Measurements from ENCODE around the gene RNF31.

The RNF31 gene

GRCh38 chr14:24160499-24160849, 13.2 kb downstream of the RNF31 start:
- no peak overlapping the region for H3K4me3 ChIP-seq (ENCODE audit: low read length, poor library complexity, severe bottlenecking)
- H3K9me2 ChIP-seq (replicated peaks; ENCODE audit: low read depth, low read length) = no peaks in the 10 kb centered on the region
- H3K27me3 ChIP-seq (ENCODE audit: insufficient read depth, low read length, poor library complexity, severe bottlenecking) = no peaks in the 10 kb centered on the region
- H2AFZ ChIP-seq (ENCODE audit: low read length) = no peak overlapping the region
- H3K9me3 ChIP-seq (ENCODE audit: insufficient read depth, low read depth, low read length) = no peaks in the 10 kb centered on the region
- H3K36me3 ChIP-seq (ENCODE audit: insufficient read depth, low read length) = peaks cover 33% of the 10 kb centered on the region; the same call in 1 of the 2 replicates
- peaks cover 13% of the 10 kb centered on the region for H3K4me1 ChIP-seq (ENCODE audit: insufficient read depth, low read length, poor library complexity, severe bottlenecking)
- peaks cover 9% of the 10 kb centered on the region; the same call in 1 of the 2 replicates for H3K79me2 ChIP-seq (ENCODE audit: insufficient read depth, low read length)
- H3K9ac ChIP-seq (ENCODE audit: low read depth, low read length, poor library complexity, severe bottlenecking) = no peak overlapping the region
- H3K4me2 ChIP-seq (ENCODE audit: low read depth, low read length, poor library complexity, severe bottlenecking) = no peak overlapping the region
- no peaks in the 10 kb centered on the region for H4K20me1 ChIP-seq (ENCODE audit: insufficient read depth, low read length, poor library complexity, severe bottlenecking)
- no peaks in the 10 kb centered on the region; the same call in 1 of the 2 replicates for H3F3A ChIP-seq (ENCODE audit: low read depth)
- TF ChIP-seq CTCF (conservative IDR thresholded peaks at IDR 0.05; ENCODE audit: low read length) (no peak), EZH2phosphoT487 (IDR thresholded peaks at IDR 0.05; ENCODE audit: borderline replicate concordance) (no peak)

- no peaks in the 10 kb centered on the region for H3K9me3 ChIP-seq (ENCODE audit: insufficient read depth, low read depth, low read length)
- H3K36me3 ChIP-seq (ENCODE audit: insufficient read depth, low read length) = peaks cover 28% of the 10 kb centered on the region; the same call in 1 of the 2 replicates
- peak within 1 kb of the TSS; percentile 44; the same call in 1 of the 2 replicates for H2AFZ ChIP-seq (ENCODE audit: low read length)
- peak within 1 kb of the TSS; percentile 84 for H3K4me2 ChIP-seq (ENCODE audit: low read depth, low read length, poor library complexity, severe bottlenecking)
- H4K20me1 ChIP-seq (ENCODE audit: insufficient read depth, low read length, poor library complexity, severe bottlenecking) = no peaks in the 10 kb centered on the region
- H3K9me2 ChIP-seq (replicated peaks; ENCODE audit: low read depth, low read length) = no peaks in the 10 kb centered on the region
- H3K79me2 ChIP-seq (ENCODE audit: insufficient read depth, low read length) = peaks cover 9% of the 10 kb centered on the region; the same call in 1 of the 2 replicates
- H3K4me1 ChIP-seq (ENCODE audit: insufficient read depth, low read length, poor library complexity, severe bottlenecking) = peaks cover 13% of the 10 kb centered on the region
- H3K27me3 ChIP-seq (ENCODE audit: insufficient read depth, low read length, poor library complexity, severe bottlenecking) = no peaks in the 10 kb centered on the region
- TF ChIP-seq EZH2phosphoT487 (IDR thresholded peaks at IDR 0.05; ENCODE audit: borderline replicate concordance) (no peak), CTCF (conservative IDR thresholded peaks at IDR 0.05; ENCODE audit: low read length) (peak; percentile 95)
- peak within 1 kb of the TSS; percentile 73 for H3K9ac ChIP-seq (ENCODE audit: low read depth, low read length, poor library complexity, severe bottlenecking)
- H3K4me3 ChIP-seq (ENCODE audit: low read length, poor library complexity, severe bottlenecking) = peak within 1 kb of the TSS; percentile 82
- H3F3A ChIP-seq (ENCODE audit: low read depth) = no peaks in the 10 kb centered on the region; the same call in 1 of the 2 replicates
Measured at GRCh38 chr14:24160850-24161804, 13.8 kb downstream of the RNF31 start, which contains the start of gene IRF9. TSS of gene IRF9 (plus strand) at chr14:24161265. CDS start at chr14:24162145, 880 bp downstream.

- H2AFZ ChIP-seq (ENCODE audit: low read length) = no peak overlapping the region
- H3K4me2 ChIP-seq (ENCODE audit: low read depth, low read length, poor library complexity, severe bottlenecking) = peak overlapping the region; percentile 84
- H3K9me3 ChIP-seq (ENCODE audit: insufficient read depth, low read depth, low read length) = no peaks in the 10 kb centered on the region
- no peaks in the 10 kb centered on the region for H3K27me3 ChIP-seq (ENCODE audit: insufficient read depth, low read length, poor library complexity, severe bottlenecking)
- peaks cover 13% of the 10 kb centered on the region for H3K4me1 ChIP-seq (ENCODE audit: insufficient read depth, low read length, poor library complexity, severe bottlenecking)
- peaks cover 9% of the 10 kb centered on the region; the same call in 1 of the 2 replicates for H3K79me2 ChIP-seq (ENCODE audit: insufficient read depth, low read length)
- no peaks in the 10 kb centered on the region for H3K9me2 ChIP-seq (replicated peaks; ENCODE audit: low read depth, low read length)
- H4K20me1 ChIP-seq (ENCODE audit: insufficient read depth, low read length, poor library complexity, severe bottlenecking) = no peaks in the 10 kb centered on the region
- peak overlapping the region; percentile 82 for H3K4me3 ChIP-seq (ENCODE audit: low read length, poor library complexity, severe bottlenecking)
- H3K36me3 ChIP-seq (ENCODE audit: insufficient read depth, low read length) = peaks cover 24% of the 10 kb centered on the region; the same call in 1 of the 2 replicates
- H3F3A ChIP-seq (ENCODE audit: low read depth) = no peaks in the 10 kb centered on the region; the same call in 1 of the 2 replicates
- H3K9ac ChIP-seq (ENCODE audit: low read depth, low read length, poor library complexity, severe bottlenecking) = peak overlapping the region; percentile 73
- TF ChIP-seq CTCF (conservative IDR thresholded peaks at IDR 0.05; ENCODE audit: low read length) = no peak
- no peak for TF ChIP-seq EZH2phosphoT487 (IDR thresholded peaks at IDR 0.05; ENCODE audit: borderline replicate concordance)
Measured at GRCh38 chr14:24162093-24162492, 14.8 kb downstream of the RNF31 start.

Data from Loucy (cell line).